Measurements from ENCODE around the gene MYO6. TPM values are rescaled to one million over a fixed set of nuclear protein-coding genes. Genes with fewer than 3 reads are reported as not detected.

Gene MYO6

DNA sequence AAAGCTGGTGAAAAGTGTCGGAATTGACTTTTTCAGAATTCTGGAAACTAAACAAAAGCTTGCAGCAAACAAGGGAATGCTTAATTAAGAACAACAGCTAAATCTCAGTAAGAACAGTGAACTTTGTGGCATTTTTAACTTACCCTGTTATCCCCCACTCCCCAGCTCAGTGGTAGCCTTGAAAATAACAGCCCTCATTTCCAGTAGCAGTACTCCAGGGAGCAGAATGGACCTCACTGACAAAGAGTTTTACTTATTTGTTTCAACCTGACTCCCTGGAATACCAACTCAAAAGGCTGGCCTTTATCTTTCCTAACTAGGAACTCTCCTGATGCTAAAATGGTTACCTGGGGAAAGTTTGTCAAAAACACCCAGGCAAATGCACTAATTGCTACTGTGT lies 214.5 kb downstream of the MYO6 start:
- H3K36me3 ChIP-seq (ENCODE audit: insufficient read depth, low read length) = no peaks in the 10 kb centered on the region
- no peaks in the 10 kb centered on the region for H3K27me3 ChIP-seq (ENCODE audit: control insufficient read depth, insufficient read depth, low read length)
- H3K4me3 ChIP-seq (ENCODE audit: low read length) = no peak overlapping the region
- H3K4me1 ChIP-seq (ENCODE audit: control insufficient read depth, insufficient read depth, low read length) = no peaks in the 10 kb centered on the region
- H3K9me3 ChIP-seq (replicated peaks; ENCODE audit: low read length) = no peaks in the 10 kb centered on the region
- no peak overlapping the region for H3K9ac ChIP-seq (ENCODE audit: low read depth, low read length)
- H3K4me2 ChIP-seq (ENCODE audit: low read length) = no peak overlapping the region

GRCh38 chr6:75968143-75968542 lies 219.1 kb downstream of the MYO6 start:
- Histone ChIP-seq H3K4me2 (ENCODE audit: low read length) (no peak overlapping the region), H3K4me3 (ENCODE audit: low read length) (no peak overlapping the region), H3K4me1 (ENCODE audit: control insufficient read depth, insufficient read depth, low read length) (no peaks in the 10 kb centered on the region), H3K9ac (ENCODE audit: low read depth, low read length) (no peak overlapping the region), H3K36me3 (ENCODE audit: insufficient read depth, low read length) (no peaks in the 10 kb centered on the region), H3K9me3 (replicated peaks; ENCODE audit: low read length) (no peaks in the 10 kb centered on the region), H3K27me3 (ENCODE audit: control insufficient read depth, insufficient read depth, low read length) (no peaks in the 10 kb centered on the region)

Small RNA genes within 50 kb of the gene (small RNA-seq; reads per million reads assigned to genes)
- gene RF00019 (not detected), gene RNA5SP209 (not detected), gene RNU6-155P (not detected)

All from skeletal muscle satellite cell (primary cell).